HG03342 (cell line): Measurements from ENCODE around the gene IFI27L1.
A peak's percentile ranks its signal among the peaks of the same experiment; 100 is the strongest.
"Not testable (repeated sequence)": the region's sequence is repeated elsewhere in the genome, so short reads cannot be mapped to it uniquely, and the experiment has no call there.

Experiments used
- ATAC-seq: cut with Tn5 transposase; IDR thresholded peaks from one replicate; pipeline ENCODE4 v1.9.1; 2021; ENCODE audit warnings: mild to moderate bottlenecking, moderate library complexity; ENCODE audit not compliant: unreplicated experiment

The IFI27L1 gene

DNA sequence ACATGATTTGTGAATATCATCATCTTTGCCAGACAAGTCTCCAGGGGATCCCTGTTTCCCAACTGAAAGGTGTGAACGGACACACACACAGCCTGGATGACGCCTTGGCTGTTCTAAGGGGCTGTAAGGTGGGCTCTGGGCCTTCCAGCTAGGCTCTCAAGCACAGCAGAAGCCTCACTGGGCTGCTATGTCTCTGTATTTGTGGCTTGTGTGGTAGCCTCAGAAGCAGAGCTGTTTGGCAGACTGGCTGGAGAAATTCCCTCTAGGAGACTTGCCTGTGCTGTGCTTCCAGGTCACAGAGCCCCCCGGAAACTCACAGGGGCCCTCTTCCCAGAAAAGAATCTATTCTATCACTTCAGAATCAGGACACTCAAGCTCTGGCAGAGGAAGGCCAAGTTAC, 33.5 kb upstream of the IFI27L1 start:
- ATAC-seq, result no peak

DNA sequence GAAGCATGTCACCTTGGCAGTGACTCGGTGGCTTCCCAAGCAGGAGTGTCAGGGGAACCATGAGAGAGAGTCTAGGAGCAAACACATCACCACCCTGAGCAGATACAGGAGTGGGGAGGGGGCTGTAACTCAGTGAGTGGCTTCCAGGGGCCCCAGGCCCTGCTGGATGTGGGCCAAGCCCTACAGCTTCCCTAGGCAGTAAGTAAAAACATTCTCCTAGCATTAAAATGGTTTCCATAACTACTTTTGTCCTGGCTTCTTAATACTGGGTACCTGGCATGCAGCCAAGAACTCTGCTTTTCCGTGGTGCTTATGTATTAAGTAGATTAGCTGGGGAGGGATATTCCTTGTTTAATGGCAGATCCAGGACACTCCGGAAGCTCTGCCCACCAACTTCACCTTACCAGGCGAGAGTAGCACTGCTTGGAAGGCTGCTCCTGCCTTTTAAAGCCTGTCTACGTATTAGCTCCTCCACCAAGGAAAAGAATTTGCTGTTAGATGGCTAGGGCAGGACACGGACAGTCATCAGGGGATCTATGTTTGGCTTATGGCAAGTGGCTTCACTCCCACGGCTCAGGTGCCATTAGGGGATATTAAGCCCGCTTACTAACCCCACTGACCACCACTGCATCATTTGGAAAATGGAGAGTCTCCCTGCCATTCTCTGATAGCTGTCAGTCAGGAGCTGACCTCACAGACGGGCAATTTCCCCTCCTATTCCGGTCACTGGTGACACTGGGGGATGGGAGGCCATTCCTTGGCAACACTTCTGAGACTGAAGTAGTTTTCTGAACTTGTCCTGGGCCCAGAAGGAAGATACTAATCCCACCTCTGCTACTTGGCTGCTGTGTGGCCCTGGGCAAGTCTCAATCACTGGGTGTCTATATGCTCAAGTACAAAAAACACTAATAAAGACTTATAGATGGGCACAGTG, 32.2 kb upstream of the IFI27L1 start:
- no peak for ATAC-seq

DNA sequence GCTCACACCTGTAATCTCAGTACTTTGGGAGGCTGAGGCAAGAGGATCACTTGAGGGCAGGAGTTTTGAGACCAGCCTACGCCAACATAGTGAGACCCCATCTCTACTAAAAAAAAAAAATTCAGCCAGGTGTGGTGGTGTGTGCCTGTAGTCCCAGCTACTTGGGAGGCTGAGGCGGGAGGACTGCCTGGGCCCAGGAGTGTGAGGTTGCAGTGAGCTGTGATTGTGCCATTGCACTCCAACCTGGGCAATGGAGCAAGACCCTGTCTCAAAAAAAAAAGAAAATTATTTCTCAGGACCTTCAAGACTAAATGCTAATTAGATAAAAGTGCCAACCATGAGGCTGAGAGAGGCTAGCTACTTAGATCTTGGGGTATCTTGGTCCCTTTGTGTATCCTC, 31.5 kb upstream of the IFI27L1 start:
- ATAC-seq, result no peak

DNA sequence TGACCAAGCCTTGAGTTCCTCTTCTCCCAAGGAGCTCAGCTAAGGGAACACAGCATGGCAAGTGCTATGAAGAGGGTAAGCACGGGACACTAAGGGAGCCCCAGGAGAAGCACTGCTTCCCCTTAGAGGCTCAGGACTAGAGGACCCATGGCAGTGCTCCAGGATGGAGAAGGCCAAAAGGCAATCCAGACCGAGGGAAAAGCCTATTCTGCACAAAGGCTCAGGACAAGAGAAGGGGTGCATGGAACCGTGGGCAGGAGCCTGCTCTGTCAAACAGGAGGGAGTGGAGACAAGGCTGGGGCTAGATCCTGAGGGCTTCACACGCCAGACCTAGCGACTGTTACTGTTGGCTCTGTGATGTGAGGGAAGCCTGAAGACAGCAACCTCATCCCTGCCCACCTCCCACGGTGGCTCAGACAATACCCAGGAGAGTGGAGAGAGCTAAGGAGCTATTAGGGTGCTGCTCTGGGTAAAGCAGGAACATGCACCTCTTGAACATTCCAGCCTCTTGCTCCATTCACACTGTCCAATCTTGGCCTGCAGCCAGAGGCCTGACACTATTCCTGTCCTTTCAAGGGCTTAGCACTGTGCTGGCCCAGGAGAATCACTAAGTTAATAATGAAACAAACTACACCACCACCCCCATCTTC, 30.8 kb upstream of the IFI27L1 start:
- no peak for ATAC-seq

DNA sequence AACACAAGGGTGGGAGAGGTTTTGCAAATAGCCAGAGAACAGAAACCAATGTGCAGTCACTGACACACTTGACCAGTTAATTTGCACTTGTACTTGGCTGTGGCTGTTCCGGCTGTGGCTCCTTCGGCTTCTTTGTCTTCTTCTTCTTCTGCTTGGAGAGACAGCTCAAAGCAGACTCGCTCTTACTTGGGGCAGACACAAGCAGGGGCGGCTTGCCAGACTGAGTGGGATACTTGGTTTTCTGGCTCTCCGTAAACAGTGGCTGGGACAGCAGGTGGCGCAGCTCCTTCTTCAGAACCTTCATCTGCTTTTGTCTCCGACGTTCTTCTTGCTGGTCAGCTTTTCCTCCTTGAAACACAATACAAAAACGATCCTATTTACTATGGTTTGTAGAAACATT, 30.0 kb upstream of the IFI27L1 start:
- no peak for ATAC-seq

DNA sequence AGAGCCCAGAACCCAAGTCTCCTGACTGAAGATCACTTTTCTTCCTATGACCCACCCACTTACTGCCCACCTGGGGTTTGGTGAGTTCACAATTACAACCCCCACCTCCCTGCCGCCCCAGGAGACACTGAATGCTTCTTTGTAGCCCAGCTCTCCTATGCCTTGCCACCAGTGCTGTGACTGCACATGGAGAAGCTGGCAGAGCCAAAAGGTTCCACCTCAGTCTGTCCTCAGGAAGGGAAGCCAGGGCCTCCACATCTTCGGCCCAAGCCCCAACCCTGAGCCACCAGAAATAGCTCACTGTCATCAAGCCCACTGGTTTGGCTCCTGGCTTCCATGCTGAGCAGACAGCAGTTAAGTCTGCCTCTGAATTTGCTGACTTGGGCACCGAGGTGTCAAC, 29.3 kb upstream of the IFI27L1 start:
- no peak for ATAC-seq

DNA sequence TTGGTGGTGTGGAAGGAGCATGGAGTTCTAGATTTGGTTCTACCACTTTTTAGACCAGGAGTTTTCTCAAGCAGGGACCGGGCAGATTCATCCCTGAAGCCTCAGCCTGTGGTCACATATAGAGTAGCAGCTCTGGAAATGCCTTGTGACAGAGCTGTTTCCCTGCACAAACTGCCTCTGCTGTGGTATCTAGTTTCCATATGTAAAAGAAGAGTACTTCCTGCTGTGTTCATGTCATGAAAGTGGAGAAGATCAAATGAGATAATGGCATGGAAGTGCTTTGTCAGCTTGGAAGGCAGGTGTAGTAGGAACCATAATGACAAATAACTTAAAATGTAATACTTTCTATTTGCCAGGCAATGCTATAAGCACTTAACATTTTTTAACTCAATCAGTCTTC, 28.9 kb upstream of the IFI27L1 start:
- no peak for ATAC-seq

DNA sequence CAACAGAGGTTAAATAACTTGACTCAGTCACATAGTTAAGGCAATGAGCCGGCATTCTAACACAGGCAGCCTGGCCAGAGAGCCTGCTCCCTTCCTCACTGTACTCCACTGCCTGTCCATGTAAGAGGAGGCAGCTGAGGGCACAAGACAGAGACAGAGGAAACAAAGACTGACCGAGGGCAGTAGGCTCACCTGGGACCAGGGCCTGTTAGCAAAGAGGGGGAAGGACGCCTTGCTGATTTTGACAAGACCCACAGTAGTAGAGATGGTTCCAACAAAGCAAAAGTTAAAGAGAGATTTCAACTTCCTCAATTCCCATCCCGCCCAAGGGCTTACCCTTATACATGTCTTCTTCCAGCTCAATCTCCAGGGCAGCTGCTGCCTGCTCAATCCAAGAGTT, 28.4 kb upstream of the IFI27L1 start:
- no peak for ATAC-seq

DNA sequence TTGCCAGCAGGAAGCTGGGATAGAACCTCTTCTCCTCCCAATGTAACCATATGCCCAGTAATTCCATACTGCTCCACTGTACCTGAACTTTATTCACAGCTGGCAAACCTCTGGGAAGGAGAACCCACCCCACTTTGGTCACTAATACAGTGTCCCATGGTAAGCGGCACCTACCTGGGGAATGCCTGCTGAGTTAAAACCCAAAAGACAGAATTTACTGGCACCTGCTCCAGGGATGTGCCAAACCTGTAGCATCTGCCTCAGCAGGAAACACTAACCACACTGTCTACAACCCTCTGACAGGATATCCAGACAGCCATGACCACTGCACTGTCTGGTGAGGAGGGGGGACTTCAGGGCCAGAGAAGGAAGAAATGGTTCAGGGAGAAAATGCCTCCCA, 26.7 kb upstream of the IFI27L1 start:
- no peak for ATAC-seq

DNA sequence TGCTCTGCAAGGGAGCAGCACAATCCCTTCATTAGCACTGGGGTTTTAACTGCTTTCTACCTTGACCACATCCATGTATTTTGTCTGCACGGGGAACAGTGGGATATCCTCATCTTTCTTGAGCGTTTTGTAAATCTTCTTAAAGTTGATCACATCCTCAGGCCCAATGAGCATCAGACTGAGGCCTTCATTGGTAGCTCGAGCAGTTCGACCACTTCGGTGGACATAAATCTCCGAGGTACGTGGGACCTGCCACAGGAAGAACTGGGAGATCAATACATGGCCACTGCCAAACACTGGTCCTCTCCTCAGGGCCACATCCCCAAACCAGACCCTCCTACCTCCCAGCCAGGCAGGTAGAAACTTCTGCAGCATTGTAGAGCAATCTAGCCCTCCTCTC, 26.2 kb upstream of the IFI27L1 start:
- no peak for ATAC-seq

DNA sequence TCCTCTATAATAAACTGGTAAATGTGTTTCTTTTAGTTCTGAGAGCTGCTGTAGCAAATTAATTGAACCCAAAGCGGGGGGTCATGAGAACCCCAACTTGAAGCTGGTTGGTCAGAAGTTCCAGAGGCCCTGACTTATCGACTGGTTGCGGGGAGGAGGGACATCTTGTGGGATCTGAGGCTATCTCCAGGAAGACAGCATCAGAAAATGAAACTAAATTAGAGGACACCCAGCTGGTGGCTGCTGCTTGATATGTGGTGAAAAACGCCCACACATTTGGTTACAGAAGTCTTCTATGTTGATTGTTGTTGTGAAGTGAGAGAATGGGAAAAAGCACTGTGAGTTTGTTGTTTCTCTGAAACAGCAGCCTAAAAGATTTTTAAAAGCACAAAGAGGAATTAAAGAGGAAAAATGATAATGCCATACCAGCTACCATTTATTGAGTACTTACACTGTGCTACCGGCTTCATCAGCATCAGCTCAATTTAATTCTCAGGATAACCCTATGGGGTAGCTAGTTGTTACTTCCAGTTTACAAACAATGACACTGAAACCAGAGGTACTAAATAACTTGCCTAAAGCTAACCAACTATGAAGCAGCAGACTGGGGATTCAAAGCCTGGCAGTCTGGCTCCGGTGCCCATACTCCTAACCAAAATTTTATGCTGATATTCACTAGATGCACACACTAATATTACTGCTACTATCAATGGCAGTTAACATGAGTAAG, 24.4 kb upstream of the IFI27L1 start:
- ATAC-seq, result peak; percentile 73

DNA sequence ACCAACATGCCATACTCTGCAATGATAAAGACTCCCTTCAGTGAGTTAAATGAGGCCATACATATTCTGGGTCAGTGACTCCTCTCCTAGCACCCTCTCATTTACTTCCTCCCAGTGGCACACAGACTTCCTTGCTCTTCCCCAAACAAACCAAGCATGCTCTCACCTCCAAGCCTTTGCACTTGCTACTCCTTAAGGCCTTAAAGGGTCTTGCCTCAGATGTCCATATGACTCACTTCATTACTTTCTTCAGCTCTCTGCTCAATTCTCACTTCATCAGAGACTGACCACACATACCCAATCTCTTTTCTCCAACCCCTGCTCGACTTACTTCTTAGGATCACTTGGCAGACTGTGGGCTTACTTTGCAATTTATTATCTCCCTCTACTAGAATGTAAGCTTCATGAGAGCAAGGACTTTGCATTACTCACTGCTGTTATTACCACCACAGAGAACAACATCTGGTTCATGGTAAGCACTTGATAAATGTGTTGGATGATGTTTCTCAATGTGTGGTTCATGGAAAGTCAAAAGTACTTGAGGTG, 22.9 kb upstream of the IFI27L1 start:
- no peak for ATAC-seq

DNA sequence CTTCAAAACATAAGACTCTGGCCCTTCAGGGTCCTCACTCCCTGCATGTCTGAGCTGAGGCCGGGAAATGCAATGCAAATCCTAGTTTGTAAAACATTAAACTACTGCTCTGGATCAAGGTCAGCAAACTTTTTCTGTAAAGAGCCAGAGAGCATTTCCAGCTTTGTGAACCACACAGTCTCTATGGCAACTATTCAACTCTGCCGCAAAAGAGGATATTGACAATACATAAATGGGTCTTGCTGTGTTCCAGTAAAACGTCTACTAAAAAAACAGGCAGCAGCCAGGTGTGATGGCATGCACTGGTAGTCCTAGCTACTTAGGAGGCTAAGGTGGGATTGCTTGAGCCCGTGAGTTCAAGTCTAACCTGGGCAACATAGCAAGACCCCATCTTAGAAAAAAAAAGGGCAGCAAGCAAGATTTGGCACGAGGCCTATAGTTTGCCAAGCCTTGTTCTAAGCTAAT, 22.4 kb upstream of the IFI27L1 start:
- no peak for ATAC-seq

DNA sequence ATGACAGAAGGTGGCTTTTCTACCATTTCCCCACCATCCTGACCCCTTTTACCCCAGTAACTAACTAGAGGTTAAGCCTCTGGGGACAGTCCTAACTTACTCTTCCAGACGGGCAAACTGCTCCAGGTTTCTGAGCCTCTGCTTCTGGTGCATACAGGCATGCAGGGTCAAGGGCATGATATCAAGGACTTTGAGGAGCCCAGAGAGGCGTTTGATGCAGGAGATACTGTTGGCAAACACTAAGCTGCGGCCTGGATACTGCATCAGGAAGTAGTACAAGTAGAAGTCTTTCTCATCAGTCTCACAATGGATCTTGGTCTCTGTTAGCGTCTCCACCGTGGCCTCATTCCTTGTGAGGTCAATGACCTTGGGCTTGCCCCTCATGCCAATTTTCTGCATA, 21.1 kb upstream of the IFI27L1 start:
- no peak for ATAC-seq

DNA sequence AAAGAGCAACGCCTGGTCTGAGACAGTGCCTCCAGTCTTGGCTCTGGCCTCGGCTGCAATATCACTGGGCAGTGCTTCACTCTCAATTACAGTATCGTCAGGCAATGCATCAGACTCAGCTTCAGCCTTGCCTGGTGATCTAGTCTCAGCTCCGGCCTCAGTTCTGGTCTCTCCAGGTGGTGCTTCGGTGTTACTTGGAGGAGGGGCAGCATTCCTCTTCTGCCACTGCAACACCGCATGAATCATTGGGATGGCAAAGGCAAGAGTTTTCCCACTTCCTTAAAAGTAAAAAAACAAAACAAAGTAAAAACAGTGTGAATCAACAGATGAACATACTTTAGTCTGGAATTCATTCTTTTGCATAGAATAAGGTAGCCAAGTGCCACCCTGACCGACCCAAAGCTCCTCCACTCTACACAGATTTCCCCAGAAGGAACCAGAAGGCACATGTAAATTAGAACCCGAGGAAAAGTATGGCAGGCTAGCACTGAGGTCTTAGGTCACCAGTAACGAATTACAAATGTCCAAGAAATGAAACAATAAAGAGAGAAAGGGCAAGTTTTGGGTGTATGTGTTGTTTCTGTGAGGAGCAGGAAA, 18.7 kb upstream of the IFI27L1 start:
- no peak for ATAC-seq

DNA sequence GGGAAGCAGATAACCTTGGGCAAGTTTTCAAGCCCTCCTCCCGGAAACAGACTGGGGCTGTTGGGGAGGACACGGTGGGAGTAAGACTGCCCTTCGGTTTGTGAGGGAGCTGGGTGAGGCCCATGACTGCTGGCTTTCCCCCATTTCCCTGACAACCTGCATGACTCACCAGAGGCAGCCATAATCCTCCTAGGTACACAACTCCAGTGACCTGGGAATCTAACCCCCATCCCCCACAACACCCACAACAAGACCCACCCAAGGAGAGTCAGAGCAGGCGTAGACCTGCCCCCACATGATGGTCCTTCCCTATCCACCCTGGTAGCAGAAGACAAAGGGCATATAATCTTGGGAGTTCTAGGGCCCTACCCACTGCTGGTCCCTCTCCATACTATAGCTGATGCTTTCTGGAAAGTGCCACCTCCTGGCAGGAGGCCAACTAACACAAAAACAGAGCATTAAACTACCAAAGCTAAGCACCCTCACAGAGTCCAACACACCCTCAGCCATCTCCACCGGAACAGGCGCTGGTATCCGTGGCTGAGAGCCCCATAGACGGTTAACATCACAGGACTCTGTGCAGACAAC, 14.9 kb upstream of the IFI27L1 start:
- ATAC-seq, result no peak

DNA sequence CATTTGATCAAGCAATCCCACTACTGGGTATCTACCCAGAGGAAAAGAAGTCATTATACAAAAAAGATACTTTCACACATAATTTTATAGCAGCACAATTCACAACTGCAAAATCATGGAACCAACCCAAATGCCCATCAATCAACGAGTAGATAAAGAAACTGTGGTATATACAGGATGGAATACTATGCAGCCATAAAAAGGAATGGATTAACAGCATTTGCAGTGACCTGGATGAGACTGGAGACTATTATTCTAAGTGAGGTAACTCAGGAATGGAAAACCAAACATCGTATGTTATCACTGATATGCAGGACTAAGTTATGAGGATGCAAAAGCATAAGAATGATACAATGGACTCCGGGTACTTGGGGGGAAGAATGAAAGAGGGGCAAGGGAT, 9.0 kb upstream of the IFI27L1 start:
- not testable (repeated sequence) for ATAC-seq

DNA sequence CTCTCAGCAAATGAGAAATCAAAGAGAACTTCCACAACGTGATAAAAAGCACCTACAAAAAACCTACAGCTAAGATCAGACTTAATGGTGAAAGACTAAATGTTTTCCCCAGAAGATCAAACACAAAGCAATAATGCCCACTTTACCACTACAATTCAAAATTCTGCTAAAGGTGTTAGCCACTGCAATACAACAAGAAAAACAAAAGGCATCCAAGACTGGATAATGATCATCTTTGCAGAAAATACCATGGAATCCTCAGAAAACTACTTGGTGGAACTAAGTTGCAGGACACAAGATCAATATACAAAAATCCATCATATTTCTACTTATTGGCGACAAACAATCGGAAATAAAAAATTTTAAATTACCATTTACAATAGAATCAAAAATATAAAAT, 6.6 kb upstream of the IFI27L1 start:
- ATAC-seq, result no peak

DNA sequence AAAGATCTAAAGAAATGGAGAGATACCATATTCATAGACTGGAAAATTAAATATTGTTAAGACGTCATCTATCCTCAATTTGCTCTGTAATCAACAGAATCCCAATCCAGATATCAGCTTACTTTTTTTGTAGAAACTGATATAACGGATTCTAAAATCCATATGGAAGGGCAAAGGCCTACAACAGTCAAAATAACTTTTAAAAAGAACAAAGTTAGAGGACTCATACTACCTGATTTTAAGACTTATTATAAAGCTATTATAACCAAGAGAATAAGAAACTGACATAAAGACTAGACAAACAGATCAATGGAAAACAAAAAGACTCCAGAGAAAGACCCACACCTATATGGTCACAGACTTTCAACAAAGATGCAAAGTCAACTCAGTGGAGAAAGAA, 6.1 kb upstream of the IFI27L1 start:
- ATAC-seq, result no peak

DNA sequence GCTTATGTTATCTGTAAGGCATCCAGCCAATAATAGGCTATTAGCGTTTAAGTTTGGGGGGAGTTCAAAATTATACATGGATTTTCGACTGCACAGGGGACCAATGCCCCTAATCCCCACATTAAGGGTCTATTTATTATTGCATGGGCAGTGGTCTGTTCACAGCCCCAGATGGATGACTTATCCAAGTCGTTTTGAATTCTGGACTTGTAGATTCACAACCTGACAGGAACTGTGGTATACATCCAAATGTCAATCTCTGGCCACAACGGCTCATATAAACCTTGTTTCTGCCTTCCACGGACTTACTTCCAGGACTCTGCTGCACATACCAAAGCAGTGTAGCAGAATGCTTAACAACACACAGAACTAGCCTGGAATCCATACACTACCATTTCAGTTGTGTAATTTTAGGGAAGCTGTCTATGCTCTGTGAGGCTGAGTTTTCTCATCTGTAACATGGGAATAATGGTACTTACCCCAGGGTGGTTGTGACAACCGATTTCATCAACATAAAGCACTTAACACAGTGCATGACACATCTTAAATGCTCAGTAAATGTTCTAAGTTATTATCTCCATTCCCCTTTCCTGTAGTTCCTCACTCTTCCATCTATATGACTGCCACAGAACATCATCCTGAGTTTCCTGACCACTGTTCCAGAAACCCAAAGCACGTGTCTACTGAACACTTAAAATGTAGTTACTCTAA, 3.8 kb upstream of the IFI27L1 start:
- no peak for ATAC-seq
